AG04449 (cell line): Measurements from ENCODE around the gene SH3GL2.

Experiments used
- CTCF ChIA-PET: fragments of 350-600 bp; formaldehyde crosslinking; extraction: SDS; loops from one replicate; lab custom pipeline; 2021; ENCODE audit warnings: antibody characterized with exemption; lab: Yijun Ruan, JAX
- POLR2A ChIA-PET: fragments of 400-600, 350-600 bp; formaldehyde crosslinking; extraction: SDS; loops from one replicate; lab custom pipeline; 2020; ENCODE audit warnings: antibody characterized with exemption, inconsistent platforms; lab: Yijun Ruan, JAX
- DNase-seq: peaks from one replicate; pipeline ENCODE4 v3.0.0-alpha.2; 2010; ENCODE audit warnings: low read depth, low spot score
- H3K4me3 ChIP-seq: 2 replicates; pipeline ENCODE4 v1.5.1; 2011; ENCODE audit warnings: low read depth, mild to moderate bottlenecking, control low read depth, low read length
- TF ChIP-seq, protein P1 (sequence below): IDR thresholded peaks from one replicate; pipeline ENCODE4 v1.5.1; 2011; ENCODE audit warnings: mild to moderate bottlenecking, moderate library complexity, low read length, control low read depth, inconsistent platforms; ENCODE audit not compliant: insufficient read depth; ENCODE audit errors: missing control alignments

Gene SH3GL2

DNA sequence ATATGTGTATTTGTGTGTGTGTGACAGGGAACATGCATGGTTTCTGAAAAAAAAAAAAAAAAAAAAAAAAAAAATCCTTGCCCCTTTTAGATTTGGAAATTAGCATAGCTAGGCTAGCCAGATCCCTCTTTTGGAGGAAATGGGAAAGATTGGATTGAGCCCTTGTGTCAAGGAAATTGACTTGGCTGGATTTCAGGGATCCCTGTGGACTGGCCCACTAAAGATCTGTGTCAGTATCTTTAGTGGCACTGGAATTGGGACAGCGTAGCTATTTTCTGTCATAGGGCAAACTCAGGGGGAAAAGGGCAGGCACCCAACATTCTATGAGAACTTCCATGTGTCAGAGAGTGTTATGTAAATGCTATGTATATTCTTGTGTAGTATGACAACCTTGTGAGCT, 35.4 kb downstream of the SH3GL2 start:
- TF ChIP-seq, protein P1, sequence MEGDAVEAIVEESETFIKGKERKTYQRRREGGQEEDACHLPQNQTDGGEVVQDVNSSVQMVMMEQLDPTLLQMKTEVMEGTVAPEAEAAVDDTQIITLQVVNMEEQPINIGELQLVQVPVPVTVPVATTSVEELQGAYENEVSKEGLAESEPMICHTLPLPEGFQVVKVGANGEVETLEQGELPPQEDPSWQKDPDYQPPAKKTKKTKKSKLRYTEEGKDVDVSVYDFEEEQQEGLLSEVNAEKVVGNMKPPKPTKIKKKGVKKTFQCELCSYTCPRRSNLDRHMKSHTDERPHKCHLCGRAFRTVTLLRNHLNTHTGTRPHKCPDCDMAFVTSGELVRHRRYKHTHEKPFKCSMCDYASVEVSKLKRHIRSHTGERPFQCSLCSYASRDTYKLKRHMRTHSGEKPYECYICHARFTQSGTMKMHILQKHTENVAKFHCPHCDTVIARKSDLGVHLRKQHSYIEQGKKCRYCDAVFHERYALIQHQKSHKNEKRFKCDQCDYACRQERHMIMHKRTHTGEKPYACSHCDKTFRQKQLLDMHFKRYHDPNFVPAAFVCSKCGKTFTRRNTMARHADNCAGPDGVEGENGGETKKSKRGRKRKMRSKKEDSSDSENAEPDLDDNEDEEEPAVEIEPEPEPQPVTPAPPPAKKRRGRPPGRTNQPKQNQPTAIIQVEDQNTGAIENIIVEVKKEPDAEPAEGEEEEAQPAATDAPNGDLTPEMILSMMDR, result no peak
- CTCF ChIA-PET, result no interaction called here
- POLR2A ChIA-PET, result no interaction called here
- no peak for DNase-seq
- no peak overlapping the region for H3K4me3 ChIP-seq

DNA sequence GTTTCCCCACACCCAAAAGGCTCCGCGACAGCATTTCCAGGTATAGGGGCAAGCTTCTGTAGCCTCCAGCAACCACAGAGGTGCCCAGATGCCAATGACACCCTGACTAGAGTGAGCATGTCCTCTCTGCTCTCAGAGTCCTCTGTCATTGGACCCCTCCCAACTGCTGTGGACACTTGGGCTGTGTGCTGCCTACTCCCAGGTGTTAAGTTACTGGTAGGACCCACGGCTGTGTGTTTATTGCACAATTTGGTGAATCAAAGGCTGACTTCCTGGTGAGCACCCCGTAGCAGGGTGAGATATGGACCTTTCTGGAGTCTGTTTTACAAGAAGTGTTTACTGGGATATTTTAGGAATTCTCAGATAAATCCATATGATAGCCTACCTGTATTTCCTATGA, 36.0 kb downstream of the SH3GL2 start:
- TF ChIP-seq, protein P1, result no peak
- no peak for DNase-seq
- H3K4me3 ChIP-seq, result no peak overlapping the region
- ChIA-PET POLR2A (no interaction called here), CTCF (no interaction called here)

DNA sequence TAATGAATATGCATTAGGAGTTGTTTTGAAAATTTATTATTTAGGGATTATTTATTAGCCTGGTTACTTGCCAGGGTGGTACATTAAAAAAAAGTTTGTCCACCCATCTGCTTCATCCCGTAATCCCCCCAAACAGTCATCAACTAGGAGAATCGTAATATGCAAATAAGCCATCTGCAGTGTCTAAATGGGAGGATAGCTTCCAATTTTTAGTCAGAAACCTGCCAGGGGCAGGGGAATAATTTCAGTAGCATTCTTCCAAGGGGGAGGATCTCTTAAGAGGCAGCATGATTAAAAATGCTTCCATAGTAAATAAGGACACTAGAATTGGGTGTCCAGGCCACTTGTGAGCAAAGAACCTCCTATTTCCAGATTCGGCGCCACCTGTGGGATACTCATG, 43.3 kb downstream of the SH3GL2 start:
- no peak overlapping the region for H3K4me3 ChIP-seq
- CTCF ChIA-PET, result no interaction called here
- DNase-seq, result no peak
- POLR2A ChIA-PET, result no interaction called here
- TF ChIP-seq, protein P1, result no peak

DNA sequence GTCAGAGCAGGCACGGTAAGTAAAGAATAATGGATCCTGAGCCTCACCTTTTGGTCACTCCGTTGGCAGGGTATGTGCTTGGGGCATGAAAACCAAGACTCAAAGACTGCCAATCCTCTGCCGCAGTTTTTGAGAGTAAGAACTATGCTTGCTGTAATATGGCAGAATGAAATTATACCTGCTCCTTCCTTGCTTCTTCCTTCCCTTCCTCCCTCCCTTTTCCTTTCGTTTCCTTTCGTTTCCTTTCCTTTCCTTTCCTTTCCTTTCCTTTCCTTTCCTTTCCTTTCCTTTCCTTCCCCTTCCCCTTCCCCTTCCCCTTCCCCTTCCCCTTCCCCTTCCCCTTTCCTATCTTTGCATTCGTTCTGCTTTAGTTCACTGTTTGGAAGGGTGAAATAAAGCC, 43.9 kb downstream of the SH3GL2 start:
- POLR2A ChIA-PET, result no interaction called here

DNA sequence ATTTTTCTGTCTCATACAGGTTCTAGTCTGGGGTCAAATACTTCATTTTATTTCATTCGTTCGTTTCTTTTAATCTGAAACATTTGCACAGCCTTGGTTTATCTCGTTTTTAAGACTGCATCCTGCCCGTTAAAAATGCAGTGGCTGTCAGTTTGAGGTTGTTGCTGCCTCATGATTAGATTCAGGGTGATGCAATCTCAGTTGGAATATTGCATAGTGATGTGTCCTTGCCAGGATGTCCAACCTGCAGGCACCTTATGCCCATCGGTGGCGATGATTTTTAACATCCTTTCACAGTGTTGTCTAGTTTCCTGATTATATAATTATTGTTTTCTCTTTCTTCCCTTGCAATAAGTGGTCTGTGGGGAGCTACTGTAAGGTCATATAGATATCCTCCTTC, 45.1 kb downstream of the SH3GL2 start:
- CTCF ChIA-PET, result no interaction called here
- no peak for DNase-seq
- POLR2A ChIA-PET, result no interaction called here
- no peak overlapping the region for H3K4me3 ChIP-seq
- TF ChIP-seq, protein P1, result no peak

More for the DNA sequence above, 43.9 kb downstream of the SH3GL2 start:
- DNase-seq, result no peak
- H3K4me3 ChIP-seq, result no peak overlapping the region
- CTCF ChIA-PET, result no interaction called here
- TF ChIP-seq, protein P1, result no peak

DNA sequence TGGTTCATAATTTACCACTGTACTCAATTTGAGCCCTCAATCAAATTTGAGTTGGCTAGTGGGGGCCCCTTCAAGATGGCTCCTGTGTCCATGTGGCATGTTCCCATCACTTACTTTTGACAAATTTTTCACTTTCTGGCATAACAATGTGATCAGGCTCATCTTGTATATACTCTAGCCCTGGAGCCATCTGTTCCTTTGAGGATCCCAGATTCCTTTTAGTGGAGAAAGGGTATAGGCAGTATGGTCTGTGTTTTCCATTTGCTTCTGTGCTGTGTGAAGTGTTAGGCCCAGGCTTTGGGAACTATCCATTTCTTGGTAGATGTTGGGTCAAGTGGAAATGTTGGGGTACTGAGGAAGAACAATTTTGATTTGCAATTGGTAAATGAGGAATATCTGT, 45.7 kb downstream of the SH3GL2 start:
- TF ChIP-seq, protein P1, result no peak
- H3K4me3 ChIP-seq, result no peak overlapping the region
- ChIA-PET CTCF (no interaction called here), POLR2A (no interaction called here)
- DNase-seq, result no peak
